Thymus (tissue), 11 donors: ENCODE data around the gene RMI2. TPM values are rescaled to one million over a fixed set of nuclear protein-coding genes. Genes with fewer than 3 reads are reported as not detected.

Experiments used
- DNase-seq, 9 donors: peaks; one replicate each; pipeline ENCODE4 v3.0.0-alpha.2; 2013; ENCODE audit warnings: low spot score in 9 of 9, low read depth in 6 of 9, missing footprints in 1 of 9
- H3K27ac ChIP-seq, 2 donors: one replicate each; pipeline ENCODE4 v1.5.1; 2013; ENCODE audit warnings: control low read depth in 1 of 2, low read depth in 1 of 2, low read length in 1 of 2, mild to moderate bottlenecking in 1 of 2, moderate library complexity in 1 of 2
- H3K27me3 ChIP-seq, 2 donors: one replicate each; pipeline ENCODE4 v1.5.1; 2013; ENCODE audit warnings: low read length in 1 of 2; ENCODE audit not compliant: control insufficient read depth in 2 of 2, insufficient read depth in 1 of 2
- H3K36me3 ChIP-seq, 2 donors: one replicate each; pipeline ENCODE4 v1.5.1; 2013; ENCODE audit warnings: low read length in 1 of 2, mild to moderate bottlenecking in 1 of 2, moderate library complexity in 1 of 2; ENCODE audit not compliant: control insufficient read depth in 2 of 2, insufficient read depth in 2 of 2
- H3K4me1 ChIP-seq, 2 donors: one replicate each; pipeline ENCODE4 v1.5.1; 2013; ENCODE audit warnings: low read length in 2 of 2; ENCODE audit not compliant: control insufficient read depth in 2 of 2, insufficient read depth in 2 of 2
- H3K4me3 ChIP-seq, 2 donors: one replicate each; pipeline ENCODE4 v1.5.1; 2013; ENCODE audit warnings: low read length in 2 of 2, control low read depth in 1 of 2, mild to moderate bottlenecking in 1 of 2
- H3K9me3 ChIP-seq, 2 donors: one replicate each; pipeline ENCODE4 v1.5.1; 2013; ENCODE audit warnings: low read length in 1 of 2, mild to moderate bottlenecking in 1 of 2; ENCODE audit not compliant: control insufficient read depth in 2 of 2, insufficient read depth in 1 of 2
- WGBS: extraction: QIAGEN DNeasy Blood & Tissue Kit; methylation state at CpG from one replicate; pipeline ENCODE4 v1.1.7; 2013; 5-methylcytosine and 5-hydroxymethylcytosine counted together
- polyA plus RNA-seq: library from polyadenylated mRNA; stranded (reverse); fragments of 200-250 nt; gene quantifications from one replicate; pipeline ENCODE4 v1.2.3, GENCODE V29; 2013
- total RNA-seq: library from RNA; stranded (reverse); fragments of 120-200 nt; gene quantifications from one replicate; pipeline ENCODE4 v1.2.4, GENCODE V29; 2013
- donor health status: healthy.

Gene RMI2
- total and polyA plus RNA-seq, 2 donors = 15.6 to 29.2 TPM

GRCh38 chr16:11308493-11309283 lies 36.6 kb upstream of the RMI2 start:
- peak in 4 of 9 donors; percentile 68 to 83 (median 72) for DNase-seq
- Histone ChIP-seq H3K4me3 (no peak overlapping the region), H3K36me3 (no peaks in the 10 kb centered on the region), H3K9me3 (peaks cover 0 to 19% of the 10 kb centered on the region in 2 donors), H3K4me1 (peaks cover 32 to 61% of the 10 kb centered on the region in 2 donors), H3K27ac (peak overlapping the region; percentile 12 to 48), H3K27me3 (no peaks in the 10 kb centered on the region)
- WGBS = 52% methylated on average over 15 of the region's 15 CpGs

DNA sequence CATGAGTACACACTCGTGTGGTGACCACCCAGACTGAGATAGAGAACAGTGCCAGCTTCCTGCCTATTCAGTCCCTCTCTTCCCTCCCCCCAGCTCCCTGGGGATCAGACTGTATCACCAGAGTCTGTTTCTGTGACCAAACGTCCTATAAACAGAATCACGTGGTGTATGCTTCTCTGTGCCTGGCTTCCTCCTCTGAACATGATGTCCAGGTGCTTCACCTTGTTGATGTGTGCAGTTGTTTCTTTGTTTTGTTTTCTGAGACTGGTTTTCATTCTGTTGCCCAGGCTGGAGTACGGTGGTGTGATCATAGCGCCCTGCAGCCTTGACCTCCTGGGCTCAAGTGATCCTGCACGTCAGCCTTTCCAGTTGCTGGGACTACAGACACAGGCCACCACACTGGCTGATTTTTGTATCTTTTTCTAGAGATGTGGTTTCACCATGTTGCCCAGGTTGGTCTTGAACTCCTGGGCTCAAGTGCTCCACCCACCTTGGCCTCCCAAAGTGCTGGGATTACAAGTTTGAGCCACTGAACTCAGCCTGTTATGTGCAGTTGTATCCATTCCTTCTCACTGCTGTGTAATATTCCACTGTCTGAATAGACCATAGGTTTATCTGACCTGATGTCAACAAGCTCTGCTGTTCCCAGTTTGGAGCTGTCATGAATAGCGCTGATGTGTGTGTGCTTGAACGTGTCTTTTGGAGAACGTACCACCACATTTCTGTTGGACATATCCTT lies 35.2 kb upstream of the RMI2 start:
- no peaks in the 10 kb centered on the region for H3K27me3 ChIP-seq
- DNase-seq = no peak
- H3K27ac ChIP-seq = no peak overlapping the region
- peaks cover 32 to 68% of the 10 kb centered on the region in 2 donors for H3K4me1 ChIP-seq
- peaks cover 0 to 19% of the 10 kb centered on the region in 2 donors for H3K9me3 ChIP-seq
- H3K4me3 ChIP-seq = no peak overlapping the region
- no peaks in the 10 kb centered on the region for H3K36me3 ChIP-seq
- 82% methylated on average over 9 of the region's 9 CpGs for WGBS

- Histone ChIP-seq H3K27me3 (no peaks in the 10 kb centered on the region), H3K4me3 (no peak overlapping the region), H3K27ac (peak overlapping the region in 1 of 2 donors; percentile 46), H3K4me1 (peaks cover 32 to 71% of the 10 kb centered on the region in 2 donors), H3K36me3 (no peaks in the 10 kb centered on the region), H3K9me3 (peaks cover 0 to 19% of the 10 kb centered on the region in 2 donors)
- no peak for DNase-seq
- 96% methylated on average over 3 of the region's 3 CpGs for WGBS
These were observed 34.7 kb upstream of the RMI2 start for GRCh38 chr16:11310634-11310977.

DNA sequence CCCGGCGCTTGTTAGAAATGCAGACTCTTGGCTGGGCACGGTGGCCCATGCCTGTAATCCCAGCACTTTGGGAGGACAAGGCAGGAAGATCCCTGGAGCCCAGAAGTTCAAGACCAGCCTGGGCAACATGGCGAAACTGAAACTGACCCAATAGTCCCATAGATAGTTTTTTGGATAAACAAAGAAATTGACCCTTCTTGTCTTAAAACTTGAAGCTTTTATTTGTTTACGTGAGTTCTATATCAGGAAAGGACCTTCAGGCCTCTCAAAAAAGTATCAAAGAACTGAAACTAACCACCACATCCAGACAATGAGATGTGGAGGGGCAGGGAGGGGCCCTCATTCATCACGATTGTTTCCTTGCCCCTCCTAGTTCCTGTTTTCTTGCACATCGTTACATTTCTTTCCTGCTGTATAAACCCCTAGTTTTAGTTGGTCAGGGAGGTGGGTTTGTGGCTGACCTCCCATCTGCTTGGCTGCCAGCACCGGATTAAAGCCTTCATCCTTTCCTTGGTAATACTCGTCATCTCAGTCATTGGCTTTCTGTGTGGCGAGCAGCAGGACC lies 34.2 kb upstream of the RMI2 start:
- H3K4me3 ChIP-seq = no peak overlapping the region
- H3K27ac ChIP-seq = peak overlapping the region; percentile 1 to 11
- no peaks in the 10 kb centered on the region for H3K36me3 ChIP-seq
- H3K9me3 ChIP-seq = peaks cover 0 to 19% of the 10 kb centered on the region in 2 donors
- no peaks in the 10 kb centered on the region for H3K27me3 ChIP-seq
- H3K4me1 ChIP-seq = peaks cover 32 to 73% of the 10 kb centered on the region in 2 donors
- WGBS = 56% methylated on average over 10 of the region's 10 CpGs
- DNase-seq = peak in 2 of 9 donors; percentile 39 to 73

DNA sequence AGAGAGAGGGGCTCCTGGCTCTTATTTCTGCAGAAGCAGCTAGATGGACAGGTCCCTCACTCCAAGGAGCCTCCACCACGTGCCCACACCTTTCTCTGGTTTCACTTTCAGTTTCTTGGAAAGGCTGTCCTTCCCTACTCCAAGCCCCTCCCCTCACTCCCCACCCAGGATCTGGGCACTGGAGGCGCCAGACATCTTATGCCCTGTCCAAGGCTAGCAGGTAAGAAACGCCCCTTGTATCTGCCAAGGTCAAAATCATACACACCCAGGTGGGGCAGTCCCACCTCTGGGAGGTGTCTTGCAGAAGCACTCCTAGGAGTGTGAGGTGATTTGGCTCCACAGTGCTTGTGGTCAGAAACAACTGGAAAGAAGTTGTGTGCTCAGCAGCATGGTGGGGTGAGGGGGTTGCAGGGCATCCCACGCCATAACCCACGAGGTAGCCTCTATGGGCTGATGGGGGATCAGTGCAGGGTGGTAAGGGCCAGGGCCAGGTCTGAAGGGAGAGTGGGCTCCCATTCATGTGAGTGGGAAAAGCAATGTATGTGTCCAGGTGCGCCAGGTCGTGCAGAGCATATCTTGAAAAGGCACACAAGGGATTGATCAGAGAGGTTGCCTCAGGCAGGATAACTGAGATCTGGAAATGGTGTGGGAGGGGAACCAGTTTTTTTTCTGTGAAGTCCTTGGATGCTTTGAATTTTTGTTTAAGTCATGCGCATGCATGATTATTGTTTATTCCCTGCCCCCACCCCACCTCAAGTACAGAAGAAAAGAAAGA lies 32.4 kb upstream of the RMI2 start:
- Histone ChIP-seq H3K27ac (peak overlapping the region; percentile 25 to 26), H3K9me3 (peaks cover 0 to 15% of the 10 kb centered on the region in 2 donors), H3K4me3 (no peak overlapping the region), H3K36me3 (no peaks in the 10 kb centered on the region), H3K4me1 (peaks cover 30 to 68% of the 10 kb centered on the region in 2 donors), H3K27me3 (no peaks in the 10 kb centered on the region)
- WGBS = 67% methylated on average over 8 of the region's 8 CpGs
- peak in 2 of 9 donors; percentile 56 to 75 for DNase-seq

DNA sequence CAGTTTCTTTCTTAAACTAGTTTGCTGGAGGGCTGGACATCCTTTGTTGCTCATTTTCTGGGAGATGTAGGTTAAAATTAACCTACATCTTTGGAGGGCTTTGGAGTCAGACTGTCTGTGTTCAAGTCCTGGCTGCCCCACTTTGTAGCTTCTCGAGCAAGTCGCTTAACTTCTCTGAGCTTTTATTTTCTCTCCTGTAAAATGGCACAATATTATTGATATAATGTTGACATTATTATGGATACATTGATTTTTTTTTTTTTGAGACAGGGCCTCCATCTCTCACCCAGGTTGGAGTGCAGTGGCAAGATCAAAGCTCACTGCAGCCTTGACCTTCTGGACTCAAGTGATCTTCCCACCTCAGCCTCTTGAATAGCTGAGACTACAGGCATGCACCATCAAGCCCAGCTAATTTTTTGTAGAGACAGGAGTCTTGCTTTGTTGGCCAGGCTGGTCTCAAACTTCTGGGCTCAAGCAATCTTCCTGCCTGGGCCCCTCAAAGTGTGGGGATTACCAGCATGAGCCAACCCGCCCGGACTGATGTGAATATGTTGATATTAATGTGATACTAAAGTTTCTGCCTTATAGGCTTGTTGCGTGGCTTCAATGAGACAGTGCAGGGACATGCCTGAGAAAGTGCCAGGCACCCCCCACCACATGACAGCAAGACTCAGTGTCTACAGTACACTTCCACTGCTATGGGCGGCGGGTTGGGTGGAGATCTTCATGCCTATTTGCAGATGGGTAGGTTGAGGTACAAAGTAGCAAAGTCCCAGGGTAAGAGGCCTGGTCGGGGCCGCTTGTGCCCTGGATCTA lies 31.6 kb upstream of the RMI2 start:
- no peak for DNase-seq
- H3K4me3 ChIP-seq = no peak overlapping the region
- peaks cover 23 to 61% of the 10 kb centered on the region in 2 donors for H3K4me1 ChIP-seq
- WGBS = 96% methylated on average over 9 of the region's 9 CpGs
- H3K27me3 ChIP-seq = no peaks in the 10 kb centered on the region
- no peak overlapping the region for H3K27ac ChIP-seq
- peaks cover 0 to 7% of the 10 kb centered on the region in 2 donors for H3K9me3 ChIP-seq
- no peaks in the 10 kb centered on the region for H3K36me3 ChIP-seq

- H3K27ac ChIP-seq = no peak overlapping the region
- peaks cover 20 to 54% of the 10 kb centered on the region in 2 donors for H3K4me1 ChIP-seq
- H3K36me3 ChIP-seq = no peaks in the 10 kb centered on the region
- no peaks in the 10 kb centered on the region for H3K9me3 ChIP-seq
- no peak for DNase-seq
- H3K27me3 ChIP-seq = no peaks in the 10 kb centered on the region
- no peak overlapping the region for H3K4me3 ChIP-seq
- 98% methylated on average over 8 of the region's 8 CpGs for WGBS
These were observed 30.9 kb upstream of the RMI2 start for GRCh38 chr16:11314309-11314894.

- no peaks in the 10 kb centered on the region for H3K36me3 ChIP-seq
- H3K4me3 ChIP-seq = no peak overlapping the region
- peaks cover 15 to 44% of the 10 kb centered on the region in 2 donors for H3K4me1 ChIP-seq
- H3K27ac ChIP-seq = no peak overlapping the region
- DNase-seq = no peak
- H3K9me3 ChIP-seq = no peaks in the 10 kb centered on the region
- no peaks in the 10 kb centered on the region for H3K27me3 ChIP-seq
- WGBS = 83% methylated on average over 13 of the region's 13 CpGs
These were observed 29.7 kb upstream of the RMI2 start for GRCh38 chr16:11315510-11315909.
